ENCODE measurements around the gene ZBTB47. TPM values are rescaled to one million over a fixed set of nuclear protein-coding genes. Genes with fewer than 3 reads are reported as not detected.

ZBTB47 gene
- total and polyA plus RNA-seq, 4 experiments from 2014 or later = 1.4 to 1.8 TPM; not detected in 2

DNA sequence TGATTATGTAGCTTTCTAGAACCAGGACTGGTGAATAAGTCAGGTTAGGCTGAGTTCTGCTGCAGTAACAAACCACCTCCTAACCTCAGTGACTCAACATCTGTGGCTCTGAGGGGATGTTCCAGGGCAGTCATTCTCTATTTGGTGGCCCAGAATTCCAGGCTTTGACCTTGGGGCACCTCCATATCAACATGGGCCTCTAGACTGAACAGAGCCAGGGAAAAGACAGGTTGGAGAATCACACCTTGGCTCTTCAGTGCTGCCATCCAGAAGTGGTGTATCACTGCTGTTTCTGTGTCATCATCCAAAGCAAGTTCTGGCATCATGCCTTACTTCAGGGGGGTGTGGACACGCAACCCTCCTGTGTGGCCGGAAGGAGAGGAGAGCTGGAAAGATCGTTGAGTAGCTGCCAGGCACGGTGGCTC, 15.3 kb downstream of the ZBTB47 start:
- DNase-seq = no peak
- Histone ChIP-seq H3K36me3 (ENCODE audit: insufficient read depth, low read length) (no peaks in the 10 kb centered on the region), H3K9me3 (ENCODE audit: control insufficient read depth in 1 of 2, low read length in 2 of 2) (no peaks in the 10 kb centered on the region), H3K27ac (ENCODE audit: low read depth, low read length) (no peak overlapping the region), H3K27me3 (ENCODE audit: insufficient read depth, low read length) (no peaks in the 10 kb centered on the region), H3K4me3 (ENCODE audit: low read length in 2 of 2) (no peak overlapping the region), H3K4me1 (ENCODE audit: insufficient read depth, low read length) (no peaks in the 10 kb centered on the region)
- CTCF ChIA-PET (ENCODE audit: partially characterized antibody) = no interaction called here
- intact Hi-C loops (cut with micrococcal nuclease) = no loop called here
- H3K27me3 Mint-ChIP-seq = peaks cover 0 to 6% of the 10 kb centered on the region in 2 donors
- POLR2A ChIA-PET (ENCODE audit: partially characterized antibody) = no interaction called here
- peaks cover 0 to 4% of the 10 kb centered on the region in 2 donors for H3K36me3 Mint-ChIP-seq
- H3K4me3 Mint-ChIP-seq = no peak overlapping the region
- H3K9me3 Mint-ChIP-seq = peaks cover 0 to 6% (median 0%) of the 10 kb centered on the region in 8 donors
- H3K4me1 Mint-ChIP-seq = no peaks in the 10 kb centered on the region
- no peak overlapping the region for H3K27ac Mint-ChIP-seq

DNA sequence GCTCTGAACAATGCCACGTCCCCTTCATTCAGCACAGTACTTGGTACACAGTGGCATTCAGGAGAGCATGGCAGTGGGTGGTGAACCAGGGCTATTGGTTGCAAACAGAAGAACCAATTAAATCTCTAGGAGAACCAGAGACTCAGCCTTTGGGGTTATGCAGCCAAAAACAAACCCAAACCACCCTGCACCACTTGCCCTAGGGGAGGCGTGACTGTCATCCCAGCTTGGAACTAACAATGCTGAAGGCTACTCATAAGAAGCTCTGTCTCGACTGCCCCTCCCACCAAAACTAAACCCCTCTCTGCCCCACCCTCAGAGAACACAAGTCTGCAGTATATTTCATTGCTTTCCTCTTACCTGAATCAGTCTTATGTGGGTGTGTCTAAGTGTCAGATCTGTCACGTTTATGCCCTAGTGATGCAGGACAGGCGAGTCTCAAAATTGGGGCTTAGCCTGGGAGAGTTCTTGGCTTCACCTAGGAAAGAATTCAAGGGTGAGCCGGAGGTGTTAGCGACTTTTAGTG, 16.6 kb downstream of the ZBTB47 start:
- ChIA-PET CTCF (ENCODE audit: partially characterized antibody) (no interaction called here), POLR2A (ENCODE audit: partially characterized antibody) (no interaction called here)
- peaks cover 0 to 6% of the 10 kb centered on the region in 2 donors for H3K27me3 Mint-ChIP-seq
- no peaks in the 10 kb centered on the region for H3K4me1 ChIP-seq (ENCODE audit: insufficient read depth, low read length)
- H3K27ac ChIP-seq (ENCODE audit: low read depth, low read length) = no peak overlapping the region
- intact Hi-C loops (cut with micrococcal nuclease) = no loop called here
- no peak overlapping the region for H3K4me3 ChIP-seq (ENCODE audit: low read length in 2 of 2)
- no peak overlapping the region for H3K4me3 Mint-ChIP-seq
- H3K9me3 Mint-ChIP-seq = peaks cover 0 to 6% (median 0%) of the 10 kb centered on the region in 8 donors
- H3K36me3 ChIP-seq (ENCODE audit: insufficient read depth, low read length) = no peaks in the 10 kb centered on the region
- H3K27ac Mint-ChIP-seq = no peak overlapping the region
- H3K4me1 Mint-ChIP-seq = no peaks in the 10 kb centered on the region
- no peaks in the 10 kb centered on the region for H3K9me3 ChIP-seq (ENCODE audit: control insufficient read depth in 1 of 2, low read length in 2 of 2)
- no peaks in the 10 kb centered on the region for H3K27me3 ChIP-seq (ENCODE audit: insufficient read depth, low read length)
- peaks cover 0 to 4% of the 10 kb centered on the region in 2 donors for H3K36me3 Mint-ChIP-seq
- no peak for DNase-seq

DNA sequence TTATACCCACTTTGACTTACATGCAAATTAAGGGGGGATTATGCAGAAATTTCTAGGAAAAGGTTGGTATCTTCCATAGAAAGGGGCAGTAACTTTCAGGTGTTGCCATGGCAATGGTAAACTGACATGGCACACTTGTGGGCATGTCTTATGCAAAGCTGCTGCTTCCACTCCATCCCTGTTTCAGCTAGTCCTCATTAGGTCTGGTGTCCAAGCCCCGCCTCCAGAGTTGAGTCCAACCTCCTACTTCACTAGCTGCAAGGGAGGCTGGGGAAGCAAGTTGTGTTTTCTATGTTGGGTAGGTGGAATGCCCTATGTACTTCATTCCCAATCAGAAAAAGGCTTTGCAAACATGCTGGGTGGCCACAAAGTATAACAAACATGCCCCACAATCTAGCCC, 17.2 kb downstream of the ZBTB47 start:
- H3K36me3 ChIP-seq (ENCODE audit: insufficient read depth, low read length) = no peaks in the 10 kb centered on the region
- ChIA-PET CTCF (ENCODE audit: partially characterized antibody) (no interaction called here), POLR2A (ENCODE audit: partially characterized antibody) (no interaction called here)
- H3K4me1 ChIP-seq (ENCODE audit: insufficient read depth, low read length) = no peaks in the 10 kb centered on the region
- no peaks in the 10 kb centered on the region for H3K9me3 ChIP-seq (ENCODE audit: control insufficient read depth in 1 of 2, low read length in 2 of 2)
- Mint-ChIP-seq H3K36me3 (peaks cover 0 to 4% of the 10 kb centered on the region in 2 donors), H3K27ac (no peak overlapping the region), H3K4me1 (no peaks in the 10 kb centered on the region), H3K4me3 (no peak overlapping the region), H3K9me3 (peaks cover 0 to 6% (median 0%) of the 10 kb centered on the region in 8 donors), H3K27me3 (peaks cover 0 to 6% of the 10 kb centered on the region in 2 donors)
- DNase-seq = no peak
- no peak overlapping the region for H3K4me3 ChIP-seq (ENCODE audit: low read length in 2 of 2)
- H3K27me3 ChIP-seq (ENCODE audit: insufficient read depth, low read length) = no peaks in the 10 kb centered on the region
- intact Hi-C loops (cut with micrococcal nuclease) = no loop called here
- H3K27ac ChIP-seq (ENCODE audit: low read depth, low read length) = no peak overlapping the region

DNA sequence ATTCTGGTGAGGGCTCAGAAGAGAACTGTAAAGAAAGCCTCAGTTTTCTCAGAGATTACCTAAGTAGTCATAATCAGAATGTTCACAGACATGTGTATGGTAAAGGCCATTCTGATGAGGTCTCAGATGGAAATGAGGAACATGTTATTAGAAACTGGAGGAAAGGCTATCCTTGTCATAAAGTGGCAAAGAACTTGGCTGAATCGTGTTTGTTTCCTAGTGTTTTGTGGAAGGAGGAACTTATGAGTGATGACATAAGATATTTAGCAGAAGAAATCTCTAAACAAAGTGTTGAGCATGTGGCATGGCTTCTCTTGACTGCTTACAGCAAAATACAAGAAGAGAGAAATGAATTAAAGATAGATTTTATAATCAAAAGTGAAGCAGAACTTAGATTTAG, 19.0 kb downstream of the ZBTB47 start:
- Mint-ChIP-seq H3K4me1 (no peaks in the 10 kb centered on the region), H3K36me3 (peaks cover 0 to 4% of the 10 kb centered on the region in 2 donors), H3K9me3 (peaks cover 0 to 22% (median 8%) of the 10 kb centered on the region in 8 donors), H3K27ac (no peak overlapping the region), H3K27me3 (peaks cover 2% of the 10 kb centered on the region in 2 donors), H3K4me3 (no peak overlapping the region)
- no peaks in the 10 kb centered on the region for H3K4me1 ChIP-seq (ENCODE audit: insufficient read depth, low read length)
- CTCF ChIA-PET (ENCODE audit: partially characterized antibody) = no interaction called here
- no peaks in the 10 kb centered on the region for H3K9me3 ChIP-seq (ENCODE audit: control insufficient read depth in 1 of 2, low read length in 2 of 2)
- POLR2A ChIA-PET (ENCODE audit: partially characterized antibody) = interaction anchor here (0.6 kb wide), 1 partner anchor 93 kb away, joined by 3 read pairs; no protein-coding TSS in a partner anchor
- H3K27me3 ChIP-seq (ENCODE audit: insufficient read depth, low read length) = no peaks in the 10 kb centered on the region
- no peak overlapping the region for H3K4me3 ChIP-seq (ENCODE audit: low read length in 2 of 2)
- DNase-seq = no peak
- no peaks in the 10 kb centered on the region for H3K36me3 ChIP-seq (ENCODE audit: insufficient read depth, low read length)
- H3K27ac ChIP-seq (ENCODE audit: low read depth, low read length) = no peak overlapping the region
- intact Hi-C loops (cut with micrococcal nuclease) = no loop called here

DNA sequence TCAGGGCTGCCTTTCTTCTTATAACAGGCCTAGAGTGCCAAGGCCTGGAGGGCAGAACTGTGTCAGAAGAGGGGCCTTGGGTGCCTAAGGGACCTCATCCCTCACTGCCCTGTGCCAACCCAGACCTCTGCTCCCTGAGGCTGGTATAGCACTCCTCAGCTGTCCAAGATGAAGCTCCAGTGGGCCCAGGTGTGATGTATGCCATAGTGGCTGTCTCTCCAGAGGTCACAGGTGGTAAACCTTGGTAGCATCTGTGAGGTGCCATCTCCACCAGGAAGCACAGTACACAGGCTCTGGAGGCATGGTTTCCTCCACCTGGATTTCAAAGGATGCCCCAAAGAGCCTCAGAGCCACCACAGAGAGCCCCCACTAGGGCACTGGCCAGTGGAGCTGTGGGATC, 19.6 kb downstream of the ZBTB47 start:
- H3K27me3 Mint-ChIP-seq = peaks cover 0 to 4% of the 10 kb centered on the region in 2 donors
- POLR2A ChIA-PET (ENCODE audit: partially characterized antibody) = no interaction called here
- no peaks in the 10 kb centered on the region for H3K36me3 Mint-ChIP-seq
- DNase-seq = no peak
- no peaks in the 10 kb centered on the region for H3K4me1 Mint-ChIP-seq
- no peak overlapping the region for H3K4me3 ChIP-seq (ENCODE audit: low read length in 2 of 2)
- H3K27ac Mint-ChIP-seq = no peak overlapping the region
- no peaks in the 10 kb centered on the region for H3K9me3 ChIP-seq (ENCODE audit: control insufficient read depth in 1 of 2, low read length in 2 of 2)
- no peaks in the 10 kb centered on the region for H3K27me3 ChIP-seq (ENCODE audit: insufficient read depth, low read length)
- H3K4me3 Mint-ChIP-seq = no peak overlapping the region
- H3K27ac ChIP-seq (ENCODE audit: low read depth, low read length) = no peak overlapping the region
- H3K36me3 ChIP-seq (ENCODE audit: insufficient read depth, low read length) = no peaks in the 10 kb centered on the region
- CTCF ChIA-PET (ENCODE audit: partially characterized antibody) = no interaction called here
- H3K4me1 ChIP-seq (ENCODE audit: insufficient read depth, low read length) = no peaks in the 10 kb centered on the region
- intact Hi-C loops (cut with micrococcal nuclease) = no loop called here
- H3K9me3 Mint-ChIP-seq = peaks cover 3 to 26% (median 14%) of the 10 kb centered on the region in 8 donors

DNA sequence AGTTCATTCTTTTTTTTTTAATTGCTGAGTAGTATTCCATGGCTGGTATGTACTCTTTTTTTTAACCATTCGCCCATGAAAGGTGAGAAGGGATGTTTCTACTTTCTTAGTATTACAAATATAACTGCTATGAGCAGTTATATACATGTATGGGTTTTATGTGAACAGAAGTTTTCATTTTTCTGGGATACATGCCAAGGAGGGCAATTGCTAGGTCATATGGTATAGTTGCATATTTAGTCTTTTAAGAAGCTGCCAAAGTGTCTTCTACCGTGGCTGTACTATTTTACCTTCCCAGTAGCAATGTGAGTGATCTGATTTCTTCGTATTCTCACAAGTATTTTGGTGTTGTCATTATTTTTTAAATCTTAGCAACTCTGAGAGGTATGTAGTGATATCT, 20.6 kb downstream of the ZBTB47 start:
- Mint-ChIP-seq H3K4me3 (no peak overlapping the region), H3K4me1 (no peaks in the 10 kb centered on the region)
- CTCF ChIA-PET (ENCODE audit: partially characterized antibody) = no interaction called here

DNA sequence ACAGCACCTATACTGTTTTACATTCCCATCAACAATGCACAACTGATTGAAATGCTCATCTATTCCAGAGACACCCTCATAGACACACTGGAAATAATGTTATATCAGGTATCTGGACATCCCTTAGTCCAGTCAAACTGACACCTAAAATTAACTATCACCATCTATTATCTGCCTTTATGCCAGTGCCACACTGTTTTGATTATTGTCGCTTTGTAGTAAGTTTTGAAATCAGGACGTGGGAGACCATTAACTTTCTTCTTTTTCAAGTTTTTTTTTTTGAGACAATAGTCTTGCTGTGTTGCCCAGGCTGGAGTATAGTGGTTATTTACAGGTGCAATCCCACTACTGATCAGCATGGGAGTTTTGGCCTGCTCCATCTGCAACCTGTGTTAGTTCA, 22.4 kb downstream of the ZBTB47 start:
- POLR2A ChIA-PET (ENCODE audit: partially characterized antibody) = no interaction called here
- no peak overlapping the region for H3K27ac Mint-ChIP-seq
- Histone ChIP-seq H3K27me3 (ENCODE audit: insufficient read depth, low read length) (no peaks in the 10 kb centered on the region), H3K4me3 (ENCODE audit: low read length in 2 of 2) (no peak overlapping the region), H3K27ac (ENCODE audit: low read depth, low read length) (no peak overlapping the region), H3K9me3 (ENCODE audit: control insufficient read depth in 1 of 2, low read length in 2 of 2) (no peaks in the 10 kb centered on the region), H3K4me1 (ENCODE audit: insufficient read depth, low read length) (no peaks in the 10 kb centered on the region), H3K36me3 (ENCODE audit: insufficient read depth, low read length) (no peaks in the 10 kb centered on the region)
- no peaks in the 10 kb centered on the region for H3K4me1 Mint-ChIP-seq
- no peak overlapping the region for H3K4me3 Mint-ChIP-seq
- intact Hi-C loops (cut with micrococcal nuclease) = no loop called here
- H3K9me3 Mint-ChIP-seq = peaks cover 3 to 34% (median 16%) of the 10 kb centered on the region in 8 donors
- no peak for DNase-seq
- peaks cover 5 to 9% of the 10 kb centered on the region in 2 donors for H3K27me3 Mint-ChIP-seq
- H3K36me3 Mint-ChIP-seq = peaks cover 0 to 3% of the 10 kb centered on the region in 2 donors
- CTCF ChIA-PET (ENCODE audit: partially characterized antibody) = no interaction called here

More for the DNA sequence above, 20.6 kb downstream of the ZBTB47 start:
- Histone ChIP-seq H3K27ac (ENCODE audit: low read depth, low read length) (no peak overlapping the region), H3K9me3 (ENCODE audit: control insufficient read depth in 1 of 2, low read length in 2 of 2) (no peaks in the 10 kb centered on the region), H3K4me1 (ENCODE audit: insufficient read depth, low read length) (no peaks in the 10 kb centered on the region), H3K27me3 (ENCODE audit: insufficient read depth, low read length) (no peaks in the 10 kb centered on the region), H3K4me3 (ENCODE audit: low read length in 2 of 2) (no peak overlapping the region), H3K36me3 (ENCODE audit: insufficient read depth, low read length) (no peaks in the 10 kb centered on the region)
- Mint-ChIP-seq H3K36me3 (no peaks in the 10 kb centered on the region), H3K27me3 (peaks cover 4 to 5% of the 10 kb centered on the region in 2 donors), H3K27ac (no peak overlapping the region), H3K9me3 (peaks cover 3 to 34% (median 16%) of the 10 kb centered on the region in 8 donors)
- intact Hi-C loops (cut with micrococcal nuclease) = no loop called here
- POLR2A ChIA-PET (ENCODE audit: partially characterized antibody) = no interaction called here
- no peak for DNase-seq

DNA sequence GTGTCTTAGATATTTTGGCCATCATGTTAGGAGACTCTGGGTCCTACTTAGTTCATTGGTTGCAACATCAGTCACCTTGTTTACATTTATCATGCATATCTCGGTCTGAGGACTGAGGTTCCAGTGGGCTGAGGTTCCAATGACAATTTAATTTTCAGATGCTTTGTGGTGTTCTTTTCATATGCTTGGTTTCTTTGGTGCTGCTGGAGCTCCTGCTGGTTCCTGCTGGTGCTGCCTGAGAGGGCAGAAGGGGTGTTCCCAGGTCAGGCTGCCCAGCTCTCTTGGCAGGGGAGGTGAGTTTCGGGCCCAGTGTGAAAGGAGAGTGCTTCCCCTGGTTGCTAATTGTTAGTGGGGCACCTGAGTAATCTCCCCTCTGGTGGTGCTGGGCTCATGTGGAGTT, 24.9 kb downstream of the ZBTB47 start:
- no peaks in the 10 kb centered on the region for H3K36me3 ChIP-seq (ENCODE audit: insufficient read depth, low read length)
- no peak overlapping the region for H3K4me3 ChIP-seq (ENCODE audit: low read length in 2 of 2)
- ChIA-PET CTCF (ENCODE audit: partially characterized antibody) (no interaction called here), POLR2A (ENCODE audit: partially characterized antibody) (no interaction called here)
- DNase-seq = no peak
- Mint-ChIP-seq H3K36me3 (peaks cover 0 to 3% of the 10 kb centered on the region in 2 donors), H3K4me3 (no peak overlapping the region), H3K27me3 (peaks cover 12 to 13% of the 10 kb centered on the region in 2 donors), H3K4me1 (no peaks in the 10 kb centered on the region), H3K9me3 (peaks cover 3 to 34% (median 16%) of the 10 kb centered on the region in 8 donors), H3K27ac (no peak overlapping the region)
- no peaks in the 10 kb centered on the region for H3K4me1 ChIP-seq (ENCODE audit: insufficient read depth, low read length)
- no peaks in the 10 kb centered on the region for H3K9me3 ChIP-seq (ENCODE audit: control insufficient read depth in 1 of 2, low read length in 2 of 2)
- no peaks in the 10 kb centered on the region for H3K27me3 ChIP-seq (ENCODE audit: insufficient read depth, low read length)
- H3K27ac ChIP-seq (ENCODE audit: low read depth, low read length) = no peak overlapping the region
- intact Hi-C loops (cut with micrococcal nuclease) = no loop called here
